Eye (tissue), 1 donor: ENCODE data around the gene AGTRAP.

ENCODE experiments used
- DNase-seq: peaks from one replicate; pipeline ENCODE4 v3.0.0-alpha.2; 2015

The AGTRAP gene

GRCh38 chr1:11764519-11764918, 28.6 kb downstream of the AGTRAP start:
- DNase-seq: no peak

GRCh38 chr1:11765661-11766428, 29.9 kb downstream of the AGTRAP start:
- DNase-seq: no peak

GRCh38 chr1:11766429-11766776, 30.5 kb downstream of the AGTRAP start:
- DNase-seq: no peak

- no peak for DNase-seq
Observed at GRCh38 chr1:11767922-11768704, 32.2 kb downstream of the AGTRAP start.

GRCh38 chr1:11768821-11769220, 32.9 kb downstream of the AGTRAP start:
- DNase-seq: no peak

- DNase-seq: no peak
Observed at GRCh38 chr1:11769274-11769673, 33.3 kb downstream of the AGTRAP start.

GRCh38 chr1:11770011-11770410, 34.1 kb downstream of the AGTRAP start:
- no peak for DNase-seq

- no peak for DNase-seq
Observed at GRCh38 chr1:11771481-11772043, 35.6 kb downstream of the AGTRAP start.

- DNase-seq: no peak
Observed at GRCh38 chr1:11772458-11772857, 36.5 kb downstream of the AGTRAP start.

- no peak for DNase-seq
Observed at GRCh38 chr1:11774753-11775152, 38.8 kb downstream of the AGTRAP start.

- DNase-seq: no peak
Observed at GRCh38 chr1:11777658-11778322, 41.9 kb downstream of the AGTRAP start.

- no peak for DNase-seq
Observed at GRCh38 chr1:11778336-11778735, 42.4 kb downstream of the AGTRAP start.

- no peak for DNase-seq
Observed at GRCh38 chr1:11778844-11779623, 43.1 kb downstream of the AGTRAP start.

GRCh38 chr1:11779715-11780379, 43.9 kb downstream of the AGTRAP start:
- DNase-seq: no peak

GRCh38 chr1:11780380-11781147, 44.6 kb downstream of the AGTRAP start:
- DNase-seq: no peak

- no peak for DNase-seq
Observed at GRCh38 chr1:11781297-11781696, 45.4 kb downstream of the AGTRAP start.

- no peak for DNase-seq
Observed at GRCh38 chr1:11782127-11782708, 46.3 kb downstream of the AGTRAP start.

- DNase-seq: no peak
Observed at GRCh38 chr1:11783556-11783955, 47.6 kb downstream of the AGTRAP start.

GRCh38 chr1:11784256-11784992, 48.5 kb downstream of the AGTRAP start:
- DNase-seq: no peak
